PC-9 (cell line): Measurements from ENCODE around the gene LRRC23. TPM values are rescaled to one million over a fixed set of nuclear protein-coding genes. Genes with fewer than 3 reads are reported as not detected.

Experiments used
- BruUV-seq: library from RNA; stranded (reverse); fragments of 400-500 nt; replicated peaks from 2 replicates; lab custom pipeline; 2021; lab: Mats Ljungman, UMichigan
- CTCF ChIA-PET: fragments of 300-600 bp; sonication (Branson Sonifier 250); formaldehyde crosslinking; loops from one replicate; lab custom pipeline; 2022; ENCODE audit warnings: antibody characterized with exemption; lab: Charles Lee
- POLR2A ChIA-PET: fragments of 300-600 bp; sonication (Branson Sonifier 250); formaldehyde crosslinking; loops from one replicate; lab custom pipeline; 2022; ENCODE audit warnings: antibody characterized with exemption; ENCODE audit not compliant: unreplicated experiment; lab: Charles Lee
- DNase-seq, 2 experiments: peaks; one replicate each; pipeline versions ENCODE4 v3.0.0 to v3.0.0-alpha.2; 2015 to 2022; ENCODE audit warnings: mixed read lengths in 1 of 2
- H2AFZ ChIP-seq: fragments of 200-600 bp; sonication (generic); 2 replicates; pipeline ENCODE4 v1.8.1; 2017; ENCODE audit warnings: antibody characterized with exemption
- H3F3A ChIP-seq: fragments of 200-600 bp; sonication (generic); 2 replicates; pipeline ENCODE4 v1.8.1; 2017; ENCODE audit warnings: antibody characterized with exemption, mild to moderate bottlenecking, low read depth; ENCODE audit not compliant: insufficient read depth
- H3K27ac ChIP-seq: fragments of 200-600 bp; sonication (generic); 2 replicates; pipeline ENCODE4 v1.6.1; 2016; ENCODE audit warnings: mixed run types
- H3K27me3 ChIP-seq: fragments of 200-600 bp; sonication (generic); 2 replicates; pipeline ENCODE4 v1.6.1; 2016; ENCODE audit warnings: low read depth, mixed run types; ENCODE audit not compliant: insufficient read depth
- H3K36me3 ChIP-seq: fragments of 200-600 bp; sonication (generic); 2 replicates; pipeline ENCODE4 v1.6.1; 2016; ENCODE audit warnings: low read depth, mixed run types
- H3K4me1 ChIP-seq: fragments of 200-600 bp; sonication (generic); replicated peaks from 2 replicates; pipeline ENCODE4 v1.6.1; 2016; ENCODE audit warnings: mixed run types; ENCODE audit not compliant: insufficient read depth
- H3K4me2 ChIP-seq: fragments of 200-600 bp; sonication (generic); 2 replicates; pipeline ENCODE4 v1.6.1; 2017; ENCODE audit warnings: mixed run types
- H3K4me3 ChIP-seq: fragments of 200-600 bp; sonication (generic); 2 replicates; pipeline ENCODE4 v1.6.1; 2016; ENCODE audit warnings: mixed run types
- H3K79me2 ChIP-seq: fragments of 200-600 bp; sonication (generic); 2 replicates; pipeline ENCODE4 v1.6.1; 2017; ENCODE audit warnings: low read depth, mixed run types
- H3K9me2 ChIP-seq: fragments of 200-600 bp; sonication (generic); 2 replicates; pipeline ENCODE4 v1.8.1; 2017; ENCODE audit warnings: mild to moderate bottlenecking; ENCODE audit not compliant: insufficient read depth
- H3K9me3 ChIP-seq: fragments of 200-600 bp; sonication (generic); 2 replicates; pipeline ENCODE4 v1.8.1; 2016; ENCODE audit warnings: low read depth; ENCODE audit not compliant: insufficient read depth
- H4K20me1 ChIP-seq: fragments of 200-600 bp; sonication (generic); 2 replicates; pipeline ENCODE4 v1.8.1; 2017; ENCODE audit not compliant: insufficient read depth
- EZH2 ChIP-seq: fragments of 200-600 bp; sonication (generic); IDR thresholded peaks from 2 replicates; pipeline ENCODE4 v1.8.0; 2017; ENCODE audit warnings: antibody characterized with exemption, low read depth
- intact Hi-C: fragments of 100-400 bp; cut with micrococcal nuclease; formaldehyde crosslinking; loops from one replicate; pipeline ENCODE4 v1.10.0; 2022; ENCODE audit not compliant: unreplicated experiment
- total RNA-seq: library from RNA; stranded (reverse); gene quantifications from 2 replicates; pipeline ENCODE4 v1.2.3, GENCODE V29; 2021
- TF ChIP-seq, protein P1 (sequence below): fragments of 200-600 bp; sonication (generic); conservative IDR thresholded peaks from 2 replicates; pipeline ENCODE4 v1.6.1; 2017; ENCODE audit warnings: mixed run types, antibody characterized with exemption, mild to moderate bottlenecking, moderate library complexity

The LRRC23 gene
- total RNA-seq, 1 experiment from 2014 or later, result 29.3 TPM

DNA sequence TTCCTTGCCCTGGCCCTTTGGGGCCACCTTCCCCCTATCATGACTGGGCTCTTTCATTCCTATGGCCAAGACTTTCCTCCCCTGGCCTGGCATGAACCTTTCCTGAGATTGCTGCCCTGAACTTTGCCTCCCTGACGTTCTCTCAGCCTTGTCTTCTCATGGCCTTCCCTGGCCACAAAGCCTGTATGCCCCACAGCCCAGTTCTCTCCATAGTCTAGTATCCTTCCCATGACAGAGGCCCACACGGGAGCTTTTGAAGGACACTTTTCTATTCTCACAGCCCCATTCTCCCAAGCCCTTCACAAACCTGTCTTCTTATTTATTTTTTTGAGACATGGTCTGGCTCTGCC is 34.5 kb downstream of the LRRC23 start:
- no peak overlapping the region for H2AFZ ChIP-seq
- H3K9me2 ChIP-seq, result no peaks in the 10 kb centered on the region
- no peaks in the 10 kb centered on the region for H4K20me1 ChIP-seq
- no TSS peak for BruUV-seq
- intact Hi-C loops, result no loop called here
- no peaks in the 10 kb centered on the region for H3K9me3 ChIP-seq
- H3F3A ChIP-seq, result peaks cover 58% of the 10 kb centered on the region
- POLR2A ChIA-PET, result interaction anchor here (0.6 kb wide), 1 partner anchor 169 kb away, joined by 3 read pairs; no protein-coding TSS in a partner anchor
- no peaks in the 10 kb centered on the region for H3K27me3 ChIP-seq
- no peak for TF ChIP-seq EZH2
- TF ChIP-seq, protein P1, sequence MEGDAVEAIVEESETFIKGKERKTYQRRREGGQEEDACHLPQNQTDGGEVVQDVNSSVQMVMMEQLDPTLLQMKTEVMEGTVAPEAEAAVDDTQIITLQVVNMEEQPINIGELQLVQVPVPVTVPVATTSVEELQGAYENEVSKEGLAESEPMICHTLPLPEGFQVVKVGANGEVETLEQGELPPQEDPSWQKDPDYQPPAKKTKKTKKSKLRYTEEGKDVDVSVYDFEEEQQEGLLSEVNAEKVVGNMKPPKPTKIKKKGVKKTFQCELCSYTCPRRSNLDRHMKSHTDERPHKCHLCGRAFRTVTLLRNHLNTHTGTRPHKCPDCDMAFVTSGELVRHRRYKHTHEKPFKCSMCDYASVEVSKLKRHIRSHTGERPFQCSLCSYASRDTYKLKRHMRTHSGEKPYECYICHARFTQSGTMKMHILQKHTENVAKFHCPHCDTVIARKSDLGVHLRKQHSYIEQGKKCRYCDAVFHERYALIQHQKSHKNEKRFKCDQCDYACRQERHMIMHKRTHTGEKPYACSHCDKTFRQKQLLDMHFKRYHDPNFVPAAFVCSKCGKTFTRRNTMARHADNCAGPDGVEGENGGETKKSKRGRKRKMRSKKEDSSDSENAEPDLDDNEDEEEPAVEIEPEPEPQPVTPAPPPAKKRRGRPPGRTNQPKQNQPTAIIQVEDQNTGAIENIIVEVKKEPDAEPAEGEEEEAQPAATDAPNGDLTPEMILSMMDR, result no peak
- DNase-seq, result no peak
- H3K4me1 ChIP-seq, result peaks cover 8% of the 10 kb centered on the region
- H3K79me2 ChIP-seq, result no peaks in the 10 kb centered on the region
- peaks cover 5% of the 10 kb centered on the region; the same call in 1 of the 2 replicates for H3K36me3 ChIP-seq
- no peak overlapping the region for H3K4me2 ChIP-seq
- H3K27ac ChIP-seq, result no peak overlapping the region
- no peak overlapping the region for H3K4me3 ChIP-seq
- CTCF ChIA-PET, result interaction anchor here (0.7 to 1.4 kb wide), 3 partner anchors 14 to 30 kb away, joined by 3 to 4 read pairs (median 3); no protein-coding TSS in a partner anchor

DNA sequence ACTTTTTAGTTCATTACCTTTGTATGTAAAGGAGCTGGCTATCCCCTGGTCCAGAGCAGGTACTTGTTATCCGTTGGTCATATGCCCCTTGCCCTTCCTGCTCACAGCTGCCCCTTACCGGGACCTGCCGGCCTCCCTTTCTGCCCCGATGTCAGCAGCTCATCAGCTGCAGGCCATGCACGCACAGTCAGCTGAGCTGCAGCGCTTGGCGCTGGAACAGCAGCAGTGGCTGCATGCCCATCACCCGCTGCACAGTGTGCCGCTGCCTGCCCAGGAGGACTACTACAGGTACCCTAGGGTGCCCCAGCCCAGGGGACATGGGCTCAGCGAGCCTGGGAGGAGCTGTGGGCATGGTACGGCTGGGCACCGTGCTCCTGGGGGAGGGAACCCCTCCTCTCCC is 36.6 kb downstream of the LRRC23 start:
- no peak overlapping the region for H3K27ac ChIP-seq
- H3F3A ChIP-seq, result peaks cover 54% of the 10 kb centered on the region
- TF ChIP-seq, protein P1, result no peak
- no peak for TF ChIP-seq EZH2
- H3K27me3 ChIP-seq, result no peaks in the 10 kb centered on the region
- no peaks in the 10 kb centered on the region for H4K20me1 ChIP-seq
- no TSS peak for BruUV-seq
- H3K4me2 ChIP-seq, result no peak overlapping the region
- peaks cover 21% of the 10 kb centered on the region for H3K4me1 ChIP-seq
- H3K9me2 ChIP-seq, result no peaks in the 10 kb centered on the region
- H3K36me3 ChIP-seq, result no peaks in the 10 kb centered on the region
- CTCF ChIA-PET, result interaction anchor here (0.6 to 0.8 kb wide), 2 partner anchors 23 to 72 kb away, joined by 3 read pairs; no protein-coding TSS in a partner anchor
- no peaks in the 10 kb centered on the region for H3K9me3 ChIP-seq
- H2AFZ ChIP-seq, result no peak overlapping the region
- no peak for DNase-seq
- intact Hi-C loops, result loop anchor here (5.0 kb wide), 1 partner anchor 189 kb away; the partner anchor contains the start of gene MLF2
- POLR2A ChIA-PET, result interaction anchor here (0.5 to 0.6 kb wide), 3 partner anchors 67 to 87 kb away, joined by 3 to 6 read pairs (median 4); no protein-coding TSS in a partner anchor
- no peak overlapping the region for H3K4me3 ChIP-seq
- peaks cover 11% of the 10 kb centered on the region; the same call in 1 of the 2 replicates for H3K79me2 ChIP-seq

DNA sequence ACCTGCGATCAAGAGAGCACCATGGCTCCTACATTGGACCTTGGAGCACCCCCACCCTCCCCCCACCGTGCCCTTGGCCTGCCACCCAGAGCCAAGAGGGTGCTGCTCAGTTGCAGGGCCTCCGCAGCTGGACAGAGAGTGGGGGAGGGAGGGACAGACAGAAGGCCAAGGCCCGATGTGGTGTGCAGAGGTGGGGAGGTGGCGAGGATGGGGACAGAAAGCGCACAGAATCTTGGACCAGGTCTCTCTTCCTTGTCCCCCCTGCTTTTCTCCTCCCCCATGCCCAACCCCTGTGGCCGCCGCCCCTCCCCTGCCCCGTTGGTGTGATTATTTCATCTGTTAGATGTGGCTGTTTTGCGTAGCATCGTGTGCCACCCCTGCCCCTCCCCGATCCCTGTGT is 37.2 kb downstream of the LRRC23 start:
- Histone ChIP-seq H3K9me3 (no peaks in the 10 kb centered on the region), H4K20me1 (no peaks in the 10 kb centered on the region), H3K27ac (no peak overlapping the region), H3K9me2 (no peaks in the 10 kb centered on the region), H3K36me3 (no peaks in the 10 kb centered on the region), H3K4me1 (peaks cover 22% of the 10 kb centered on the region), H3F3A (peaks cover 50% of the 10 kb centered on the region), H3K4me3 (no peak overlapping the region), H3K4me2 (no peak overlapping the region), H3K27me3 (no peaks in the 10 kb centered on the region), H2AFZ (no peak overlapping the region), H3K79me2 (peaks cover 13% of the 10 kb centered on the region; the same call in 1 of the 2 replicates)
- DNase-seq, result no peak
- ChIA-PET CTCF (interaction anchor here (0.8 kb wide), 1 partner anchor 72 kb away, joined by 3 read pairs; no protein-coding TSS in a partner anchor), POLR2A (interaction anchor here (0.5 to 0.6 kb wide), 2 partner anchors 67 to 75 kb away, joined by 3 to 6 read pairs; no protein-coding TSS in a partner anchor)
- no peak for TF ChIP-seq EZH2
- BruUV-seq, result no TSS peak
- intact Hi-C loops, result loop anchor here (2.0 to 5.0 kb wide), 2 partner anchors 69 to 189 kb away; partner anchors contain the start of genes MLF2 and SPSB2
